H1 (cell line): ENCODE results near the gene CTNNA3. TPM values are rescaled to one million over a fixed set of nuclear protein-coding genes. Genes with fewer than 3 reads are reported as not detected.

Experiments
- CTCF ChIA-PET: fragments of 300-600 bp; sonication (Branson Sonifier 250); formaldehyde crosslinking; loops from one replicate; lab custom pipeline; 2021; ENCODE audit not compliant: partially characterized antibody; lab: Charles Lee
- POLR2A ChIA-PET: fragments of 300-600 bp; sonication (Branson Sonifier 250); formaldehyde crosslinking; loops from one replicate; lab custom pipeline; 2021; ENCODE audit warnings: inconsistent platforms; ENCODE audit not compliant: partially characterized antibody; lab: Charles Lee
- DNase-seq, 2 experiments: peaks; one replicate each; pipeline versions ENCODE4 v3.0.0 to v3.0.0-alpha.2; 2010 to 2022; ENCODE audit warnings: low spot score in 2 of 2, low read depth in 1 of 2, mixed read lengths in 1 of 2
- FAIRE-seq: peaks from 2 replicates; lab custom pipeline; 2011; peaks lifted over from hg19 to GRCh38; lab: Jason Lieb, UNC
- H2AFZ ChIP-seq: 2 replicates; pipeline ENCODE4 v1.8.1; 2012; ENCODE audit warnings: low read length, inconsistent platforms
- H2AK5ac ChIP-seq: 2 replicates; pipeline ENCODE4 v1.6.1; 2013; ENCODE audit warnings: low read depth, low read length
- H2BK120ac ChIP-seq: replicated peaks from 2 replicates; pipeline ENCODE3; 2013; ENCODE audit warnings: low read depth, low read length, inconsistent platforms
- H2BK12ac ChIP-seq: 2 replicates; pipeline ENCODE4 v1.6.1; 2013; ENCODE audit warnings: low read depth, low read length
- H2BK15ac ChIP-seq: 2 replicates; pipeline ENCODE4 v1.6.1; 2013; ENCODE audit warnings: low read length
- H2BK20ac ChIP-seq: 2 replicates; pipeline ENCODE4 v1.6.1; 2013; ENCODE audit warnings: low read length
- H2BK5ac ChIP-seq: 2 replicates; pipeline ENCODE4 v1.6.1; 2013; ENCODE audit warnings: low read depth, low read length
- H3K14ac ChIP-seq: 2 replicates; pipeline ENCODE4 v1.6.1; 2013; ENCODE audit warnings: inconsistent platforms; ENCODE audit not compliant: insufficient read length
- H3K18ac ChIP-seq: 2 replicates; pipeline ENCODE4 v1.6.1; 2013; ENCODE audit warnings: low read length; ENCODE audit errors: extremely low read depth
- H3K23ac ChIP-seq: 2 replicates; pipeline ENCODE4 v1.6.1; 2013; ENCODE audit warnings: inconsistent platforms; ENCODE audit not compliant: insufficient read length
- H3K23me2 ChIP-seq: 2 replicates; pipeline ENCODE4 v1.6.1; 2013; ENCODE audit warnings: low read depth, low read length
- H3K27ac ChIP-seq: 2 replicates; pipeline ENCODE4 v1.6.1; 2011; ENCODE audit warnings: low read depth, low read length, inconsistent platforms
- H3K27me3 ChIP-seq, 4 experiments: replicated peaks in 1 of 4; 1 replicate in 1 of 4; 2 replicates in 3 of 4; pipeline versions ENCODE4 v1.6.1 to v1.8.1; 2011 to 2013; ENCODE audit warnings: low read length in 3 of 4, mild to moderate bottlenecking in 3 of 4, inconsistent platforms in 2 of 4, mixed read lengths in 2 of 4, moderate library complexity in 1 of 4; ENCODE audit not compliant: control insufficient read depth in 3 of 4, insufficient read depth in 3 of 4; ENCODE audit errors: extremely low read depth in 1 of 4
- H3K36me3 ChIP-seq, 4 experiments: 2 replicates each; pipeline versions ENCODE4 v1.6.1 to v1.8.1; 2011 to 2013; ENCODE audit warnings: mild to moderate bottlenecking in 4 of 4, low read length in 3 of 4, moderate library complexity in 2 of 4, control low read depth in 1 of 4, inconsistent platforms in 1 of 4; ENCODE audit not compliant: insufficient read depth in 4 of 4, control insufficient read depth in 2 of 4
- H3K4ac ChIP-seq: replicated peaks from 2 replicates; pipeline ENCODE3; 2013; ENCODE audit warnings: low read length, low read depth, mixed read lengths, inconsistent platforms; ENCODE audit not compliant: insufficient read length
- H3K4me1 ChIP-seq, 4 experiments: replicated peaks in 1 of 4; 1 replicate in 1 of 4; 2 replicates in 3 of 4; pipeline versions ENCODE4 v1.6.1 to v1.8.1; 2011 to 2013; ENCODE audit warnings: low read length in 3 of 4, inconsistent platforms in 2 of 4, mixed read lengths in 1 of 4; ENCODE audit not compliant: insufficient read depth in 4 of 4, control insufficient read depth in 3 of 4
- H3K4me2 ChIP-seq, 2 experiments: 2 replicates each; pipeline versions ENCODE4 v1.6.1 to v1.8.1; 2011 to 2013; ENCODE audit warnings: low read depth in 2 of 2, low read length in 2 of 2, control low read depth in 1 of 2, inconsistent platforms in 1 of 2, mild to moderate bottlenecking in 1 of 2; ENCODE audit not compliant: insufficient read depth in 1 of 2
- H3K4me3 ChIP-seq, 4 experiments: fragments of 200-600, 300-600 bp in 1 of 4; sonication (generic), shearing (Covaris generic), sonication (Bioruptor Twin) in 1 of 4; 2 replicates each; pipeline versions ENCODE4 v1.5.1 to v1.8.1; 2011 to 2016; ENCODE audit warnings: low read length in 4 of 4, low read depth in 3 of 4, control low read depth in 2 of 4, inconsistent platforms in 2 of 4, mild to moderate bottlenecking in 2 of 4, mixed read lengths in 1 of 4, moderate library complexity in 1 of 4; ENCODE audit not compliant: insufficient read depth in 2 of 4; ENCODE audit errors: extremely low read depth in 1 of 4
- H3K56ac ChIP-seq: replicated peaks from 2 replicates; pipeline ENCODE3; 2013; ENCODE audit warnings: low read depth, mild to moderate bottlenecking, mixed read lengths, low read length, inconsistent platforms; ENCODE audit not compliant: insufficient read length
- H3K79me1 ChIP-seq: 2 replicates; pipeline ENCODE4 v1.6.1; 2013; ENCODE audit warnings: low read depth, low read length, control low read depth
- H3K79me2 ChIP-seq, 2 experiments: 2 replicates each; pipeline versions ENCODE4 v1.6.1 to v1.8.1; 2012 to 2013; ENCODE audit warnings: low read length in 2 of 2, mild to moderate bottlenecking in 2 of 2, inconsistent platforms in 1 of 2; ENCODE audit not compliant: insufficient read depth in 2 of 2, control insufficient read depth in 1 of 2
- H3K9ac ChIP-seq, 4 experiments: replicated peaks in 1 of 4; 1 replicate in 1 of 4; 2 replicates in 3 of 4; pipeline versions ENCODE4 v1.6.1 to v1.8.1; 2011 to 2013; ENCODE audit warnings: low read depth in 3 of 4, low read length in 3 of 4, control low read depth in 2 of 4, mild to moderate bottlenecking in 2 of 4, moderate library complexity in 2 of 4, inconsistent platforms in 1 of 4; ENCODE audit errors: extremely low read depth in 1 of 4
- H3K9me3 ChIP-seq, 2 experiments: 2 replicates each; pipeline versions ENCODE4 v1.6.1 to v1.8.1; 2012 to 2013; ENCODE audit warnings: mild to moderate bottlenecking in 2 of 2, moderate library complexity in 2 of 2, control low read depth in 1 of 2, inconsistent platforms in 1 of 2, low read depth in 1 of 2, low read length in 1 of 2, mixed read lengths in 1 of 2; ENCODE audit not compliant: insufficient read depth in 2 of 2
- H4K20me1 ChIP-seq, 2 experiments: replicated peaks in 1 of 2; 2 replicates each; pipeline versions ENCODE3 to v1.8.1; 2011 to 2013; ENCODE audit warnings: inconsistent platforms in 2 of 2, low read length in 2 of 2, mild to moderate bottlenecking in 1 of 2; ENCODE audit not compliant: insufficient read depth in 2 of 2, control insufficient read depth in 1 of 2
- H4K5ac ChIP-seq: 2 replicates; pipeline ENCODE4 v1.6.1; 2013; ENCODE audit warnings: low read length, low read depth, mixed read lengths, inconsistent platforms; ENCODE audit not compliant: insufficient read length
- H4K8ac ChIP-seq: 2 replicates; pipeline ENCODE4 v1.8.0; 2013; ENCODE audit warnings: mild to moderate bottlenecking, moderate library complexity, low read length, inconsistent platforms; ENCODE audit not compliant: insufficient read depth; ENCODE audit errors: extremely low read depth
- H4K91ac ChIP-seq: replicated peaks from 2 replicates; pipeline ENCODE3; 2013; ENCODE audit warnings: low read length, mixed read lengths, inconsistent platforms; ENCODE audit not compliant: insufficient read length
- ATF2 ChIP-seq: IDR thresholded peaks from 2 replicates; pipeline ENCODE4 v1.6.1; 2012; ENCODE audit warnings: low read length, inconsistent platforms
- ATF3 ChIP-seq: IDR thresholded peaks from 2 replicates; pipeline ENCODE4 v1.6.1; 2011; ENCODE audit warnings: low read depth, mild to moderate bottlenecking, low read length; ENCODE audit not compliant: insufficient read depth
- CHD2 ChIP-seq: IDR thresholded peaks from 2 replicates; pipeline ENCODE4 v1.6.1; 2012; ENCODE audit warnings: low read length, improper control_type of control experiment
- GTF2F1 ChIP-seq: IDR thresholded peaks from 2 replicates; pipeline ENCODE4 v1.6.1; 2012; ENCODE audit warnings: low read depth, low read length, improper control_type of control experiment, borderline replicate concordance
- HDAC6 ChIP-seq: IDR thresholded peaks from one replicate; pipeline ENCODE4 v1.7.1; 2012; ENCODE audit warnings: low read depth, mild to moderate bottlenecking, inconsistent platforms, low read length, moderate library complexity
- JUN ChIP-seq: IDR thresholded peaks from 2 replicates; pipeline ENCODE4 v1.6.1; 2011; ENCODE audit warnings: low read depth, mild to moderate bottlenecking, improper control_type of control experiment, low read length
- KDM4A ChIP-seq: IDR thresholded peaks from one replicate; pipeline ENCODE4 v1.7.1; 2012; ENCODE audit warnings: low read depth, mild to moderate bottlenecking, moderate library complexity, low read length, inconsistent platforms; ENCODE audit not compliant: severe bottlenecking
- NANOG ChIP-seq: IDR thresholded peaks from 2 replicates; pipeline ENCODE4 v1.6.1; 2011; ENCODE audit warnings: low read length, low read depth, mild to moderate bottlenecking, inconsistent platforms; ENCODE audit not compliant: insufficient read depth, poor library complexity, severe bottlenecking
- NRF1 ChIP-seq: IDR thresholded peaks from 2 replicates; pipeline ENCODE4 v1.6.1; 2011; ENCODE audit warnings: mild to moderate bottlenecking, low read depth, low read length, improper control_type of control experiment
- POLR2A ChIP-seq, 2 experiments: IDR thresholded peaks; 1 replicate in 1 of 2; 2 replicates in 1 of 2; pipeline ENCODE4 v1.6.1; 2011; ENCODE audit warnings: low read depth in 2 of 2, low read length in 2 of 2, mild to moderate bottlenecking in 2 of 2; ENCODE audit errors: control extremely low read depth in 1 of 2
- SP2 ChIP-seq: IDR thresholded peaks from 2 replicates; pipeline ENCODE4 v1.6.1; 2012; ENCODE audit warnings: mild to moderate bottlenecking, low read length, inconsistent platforms
- SRF ChIP-seq: IDR thresholded peaks from 2 replicates; pipeline ENCODE4 v1.6.1; 2011; ENCODE audit warnings: mild to moderate bottlenecking, low read depth, low read length, moderate library complexity
- TCF12 ChIP-seq: IDR thresholded peaks from 2 replicates; pipeline ENCODE4 v1.6.1; 2011; ENCODE audit warnings: low read depth, mild to moderate bottlenecking, low read length
- WGBS, 2 experiments: shearing (Covaris generic) in 1 of 2; methylation state at CpG; one replicate each; pipeline versions ENCODE4 v1.1.6 to v1.1.7; 2013 to 2015; ENCODE audit warnings: low lambda C conversion rate in 2 of 2, mixed read lengths in 2 of 2, inconsistent platforms in 1 of 2, low coverage in 1 of 2, missing lambda C conversion rate in 1 of 2; ENCODE audit not compliant: insufficient replicate concordance in 2 of 2, insufficient coverage in 1 of 2, insufficient read length in 1 of 2; ENCODE audit errors: extremely low coverage in 1 of 2, missing lambda C conversion rate in 1 of 2; 5-methylcytosine and 5-hydroxymethylcytosine counted together
- polyA plus RNA-seq, 7 experiments: library from polyadenylated mRNA; depleted of rRNA in 3 of 7; stranded (reverse) in 5 of 7; unstranded in 2 of 7; fragments of >200 nt in 5 of 7; fragments of 200-250 nt in 2 of 7; gene quantifications; 1 replicate in 5 of 7; 2 replicates in 1 of 7; 4 replicates in 1 of 7; pipeline versions ENCODE4 v1.2.1 to v1.2.3, GENCODE V29; 2011 to 2013; ENCODE audit warnings: missing spikeins in 2 of 7, mixed read lengths in 2 of 7
- total RNA-seq: library from RNA; stranded (reverse); fragmentation: NEBNext Ultra II Directional; extraction: Animal tissue kit (Norgen Biotek cat#: 25700); gene quantifications from 2 replicates; pipeline ENCODE4 v1.2.1, GENCODE V29; 2021

CTNNA3 gene
- total and polyA plus RNA-seq, 2 of the 8 experiments (the other 6 are each of a cell fraction or from before 2014, with no cell fraction given): 1.3 to 1.5 TPM

- FAIRE-seq (no peak), DNase-seq (no peak)
- Histone ChIP-seq H3K27me3 (no peaks in the 10 kb centered on the region), H3K27ac (no peak overlapping the region), H3K4ac (no peak overlapping the region), H2BK15ac (no peak overlapping the region), H3K36me3 (no peaks in the 10 kb centered on the region), H4K20me1 (no peaks in the 10 kb centered on the region), H2AFZ (no peak overlapping the region), H3K9ac (peak overlapping the region in 1 of 4 experiments; percentile 34; a peak in 1 of 7 replicates), H2BK20ac (no peak overlapping the region), H3K56ac (no peak overlapping the region), H2BK12ac (no peak overlapping the region), H3K79me2 (no peaks in the 10 kb centered on the region), H3K18ac (no peak overlapping the region), H3K4me1 (no peaks in the 10 kb centered on the region), H2BK5ac (no peak overlapping the region), H3K4me3 (no peak overlapping the region), H3K23ac (no peak overlapping the region), H3K4me2 (no peak overlapping the region), H3K23me2 (no peaks in the 10 kb centered on the region; the same call in 1 of the 2 replicates), H4K8ac (no peak overlapping the region), H3K9me3 (no peaks in the 10 kb centered on the region), H2AK5ac (no peak overlapping the region), H3K79me1 (no peaks in the 10 kb centered on the region), H4K91ac (no peak overlapping the region), H3K14ac (no peak overlapping the region), H2BK120ac (no peak overlapping the region), H4K5ac (no peak overlapping the region)
- POLR2A ChIA-PET: no interaction called here
- whole genome bisulfite sequencing, 2 experiments: 76% methylated on average over 1 of the region's 1 CpG; no CpG with 5 or more reads in 1 of the 2 experiments
- CTCF ChIA-PET: no interaction called here
- TF ChIP-seq TCF12: no peak
- no peak for TF ChIP-seq HDAC6
- no peak for TF ChIP-seq POLR2A (IDR thresholded peaks at IDR 0.05; ENCODE audit: control extremely low read depth in 1 of 2, low read depth in 2 of 2, low read length in 2 of 2)
- TF ChIP-seq ATF2: no peak
- TF ChIP-seq ATF3: no peak
- TF ChIP-seq CHD2: no peak
- TF ChIP-seq JUN: no peak
- TF ChIP-seq NRF1: no peak
- TF ChIP-seq SP2: no peak
- no peak for TF ChIP-seq SRF
- TF ChIP-seq GTF2F1: no peak
- no peak for TF ChIP-seq KDM4A
- no peak for TF ChIP-seq NANOG
Observed at GRCh38 chr10:67119651-67120050, 576.3 kb downstream of the CTNNA3 start.
